Esophagus muscularis mucosa (tissue), 4 donors: Measurements from ENCODE around the gene XAB2. TPM values are rescaled to one million over a fixed set of nuclear protein-coding genes. Genes with fewer than 3 reads are reported as not detected.

Experiments used
- DNase-seq: peaks from one replicate; pipeline ENCODE4 v3.0.0-alpha.2; 2017; ENCODE audit errors: extremely low spot score
- H3K27ac ChIP-seq, 4 donors: fragments of 200-600 bp; sonication (generic); replicated peaks in 1 of 4; 1 replicate in 3 of 4; 2 replicates in 1 of 4; pipeline ENCODE4 v1.5.1; 2016 to 2019; ENCODE audit warnings: mild to moderate bottlenecking in 1 of 4
- H3K27me3 ChIP-seq, 4 donors: fragments of 200-600 bp; sonication (generic); one replicate each; pipeline versions ENCODE4 v1.5.1 to v1.6.0; 2016 to 2019
- H3K36me3 ChIP-seq, 4 donors: fragments of 200-600 bp; sonication (generic); one replicate each; pipeline ENCODE4 v1.5.1; 2016 to 2019
- H3K4me1 ChIP-seq, 4 donors: fragments of 200-600 bp; sonication (generic); one replicate each; pipeline ENCODE4 v1.5.1; 2016 to 2019
- H3K4me3 ChIP-seq, 4 donors: fragments of 200-600 bp; sonication (generic); 1 replicate in 2 of 4; 2 replicates in 2 of 4; pipeline ENCODE4 v1.5.1; 2016 to 2019; ENCODE audit warnings: mild to moderate bottlenecking in 4 of 4, moderate library complexity in 1 of 4
- H3K9me3 ChIP-seq, 4 donors: fragments of 200-600 bp; sonication (generic); 1 replicate in 3 of 4; 2 replicates in 1 of 4; pipeline ENCODE4 v1.5.1; 2016 to 2019
- CTCF ChIP-seq, 3 experiments: fragments of 200-600 bp in 2 of 3; fragments of 450-650 bp in 1 of 3; sonication (generic) in 2 of 3; IDR thresholded peaks; one replicate each; pipeline ENCODE4 v1.5.1; 2017 to 2019; ENCODE audit warnings: antibody characterized with exemption in 3 of 3, mild to moderate bottlenecking in 2 of 3, moderate library complexity in 1 of 3
- EP300 ChIP-seq: sonication (generic); formaldehyde crosslinking; IDR thresholded peaks from one replicate; pipeline ENCODE4 v1.6.1; 2017; ENCODE audit warnings: antibody characterized with exemption
- POLR2A ChIP-seq: fragments of 450-650 bp; IDR thresholded peaks from one replicate; pipeline ENCODE4 v1.6.1; 2017; ENCODE audit warnings: antibody characterized with exemption, moderate library complexity, mild to moderate bottlenecking, low read depth
- POLR2AphosphoS5 ChIP-seq, 2 donors: sonication (generic); formaldehyde crosslinking; IDR thresholded peaks; one replicate each; pipeline ENCODE4 v1.6.1; 2017; ENCODE audit warnings: antibody characterized with exemption in 2 of 2
- WGBS: methylation state at CpG from one replicate; pipeline ENCODE4 v1.1.5; 2018; 5-methylcytosine and 5-hydroxymethylcytosine counted together
- intact Hi-C: fragments of 100-400 bp; cut with DNase I; formaldehyde crosslinking; loops from one replicate; pipeline ENCODE4 v1.15.1; 2023
- total RNA-seq, 4 donors: library from RNA; depleted of rRNA; stranded (reverse); fragments of >200 nt; gene quantifications; one replicate each; pipeline versions ENCODE4 v1.1.0 to v1.2.1, GENCODE V29; 2016

XAB2 gene
- total RNA-seq, 4 donors from 2014 or later, result 32.0 to 56.2 (median 44.5) TPM

DNA sequence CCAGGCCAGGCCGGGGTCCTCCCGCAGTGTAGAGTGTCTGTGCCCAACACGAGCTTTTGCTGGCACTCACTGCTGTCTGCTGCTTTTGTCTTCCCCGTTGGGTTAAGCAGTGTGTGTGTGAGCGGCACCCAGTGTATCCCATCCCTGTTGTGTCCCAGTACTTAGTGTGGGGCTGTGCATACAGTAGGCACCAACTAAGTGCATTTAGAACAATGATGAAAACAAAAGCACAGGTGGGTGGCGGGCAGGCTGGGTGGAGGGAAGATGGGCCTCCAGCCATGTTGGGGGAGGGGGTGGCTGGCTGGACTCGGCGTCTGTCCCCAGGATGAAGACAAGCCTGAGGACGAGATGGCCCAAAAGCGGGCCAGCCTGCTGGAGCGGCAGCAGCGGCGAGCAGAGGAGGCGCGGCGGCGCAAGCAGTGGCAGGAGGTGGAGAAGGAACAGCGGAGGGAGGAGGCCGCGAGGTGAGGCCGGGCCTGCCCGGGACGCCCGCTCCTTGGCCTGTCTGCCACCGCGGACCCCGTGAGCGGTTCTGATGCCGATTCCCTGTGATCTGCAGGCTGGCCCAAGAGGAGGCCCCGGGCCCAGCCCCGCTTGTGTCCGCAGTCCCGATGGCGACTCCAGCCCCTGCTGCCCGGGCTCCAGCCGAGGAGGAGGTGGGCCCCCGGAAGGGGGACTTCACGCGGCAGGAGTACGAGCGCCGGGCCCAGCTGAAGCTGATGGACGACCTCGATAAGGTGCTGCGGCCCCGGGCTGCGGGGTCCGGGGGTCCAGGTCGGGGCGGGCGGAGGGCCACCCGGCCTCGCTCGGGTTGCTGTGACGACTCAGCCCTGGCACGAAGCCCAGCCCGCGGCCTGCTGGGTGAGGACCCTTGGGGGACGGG is 14.2 kb downstream of the XAB2 start:
- Histone ChIP-seq H3K27me3 (no peaks in the 10 kb centered on the region), H3K27ac (no peak overlapping the region), H3K4me1 (peaks cover 0 to 10% (median 3%) of the 10 kb centered on the region in 4 donors), H3K36me3 (peaks cover 12 to 32% (median 21%) of the 10 kb centered on the region in 4 donors), H3K4me3 (no peak overlapping the region), H3K9me3 (no peaks in the 10 kb centered on the region)
- TF ChIP-seq CTCF (IDR thresholded peaks at IDR 0.05), result no peak
- no peak for TF ChIP-seq EP300
- TF ChIP-seq POLR2A, result no peak
- no peak for TF ChIP-seq POLR2AphosphoS5 (IDR thresholded peaks at IDR 0.05)
- intact Hi-C loops, result no loop called here
- DNase-seq, result no peak
- WGBS, result 83% methylated on average over 44 of the region's 59 CpGs

GRCh38 chr19:7612282-7613274 is 16.8 kb downstream of the XAB2 start:
- no peak overlapping the region for H3K4me3 ChIP-seq
- TF ChIP-seq EP300 (no peak), POLR2A (no peak), POLR2AphosphoS5 (IDR thresholded peaks at IDR 0.05) (no peak), CTCF (IDR thresholded peaks at IDR 0.05) (no peak)
- WGBS, result 91% methylated on average over 53 of the region's 81 CpGs
- H3K27me3 ChIP-seq, result peaks cover 0 to 5% (median 0%) of the 10 kb centered on the region in 4 donors
- intact Hi-C loops, result no loop called here
- no peak overlapping the region for H3K27ac ChIP-seq
- no peaks in the 10 kb centered on the region for H3K4me1 ChIP-seq
- no peak for DNase-seq
- H3K9me3 ChIP-seq, result no peaks in the 10 kb centered on the region
- H3K36me3 ChIP-seq, result peaks cover 0 to 7% (median 2%) of the 10 kb centered on the region in 4 donors

GRCh38 chr19:7611541-7612279 is 17.6 kb downstream of the XAB2 start:
- intact Hi-C loops, result no loop called here
- Histone ChIP-seq H3K4me3 (no peak overlapping the region), H3K4me1 (no peaks in the 10 kb centered on the region), H3K27ac (no peak overlapping the region), H3K36me3 (no peaks in the 10 kb centered on the region), H3K27me3 (peaks cover 0 to 14% (median 0%) of the 10 kb centered on the region in 4 donors), H3K9me3 (no peaks in the 10 kb centered on the region)
- TF ChIP-seq POLR2A (no peak), CTCF (IDR thresholded peaks at IDR 0.05) (no peak), EP300 (no peak), POLR2AphosphoS5 (IDR thresholded peaks at IDR 0.05) (no peak)
- WGBS, result 89% methylated on average over 14 of the region's 41 CpGs
- no peak for DNase-seq

- Histone ChIP-seq H3K27me3 (peaks cover 0 to 24% (median 0%) of the 10 kb centered on the region in 4 donors), H3K4me1 (no peaks in the 10 kb centered on the region), H3K27ac (no peak overlapping the region), H3K4me3 (no peak overlapping the region), H3K36me3 (no peaks in the 10 kb centered on the region), H3K9me3 (no peaks in the 10 kb centered on the region)
- 85% methylated on average over 25 of the region's 31 CpGs for WGBS
- intact Hi-C loops, result no loop called here
- no peak for TF ChIP-seq CTCF (IDR thresholded peaks at IDR 0.05)
- no peak for TF ChIP-seq EP300
- TF ChIP-seq POLR2AphosphoS5 (IDR thresholded peaks at IDR 0.05), result no peak
- TF ChIP-seq POLR2A, result no peak
- DNase-seq, result no peak
Observed at GRCh38 chr19:7610491-7611240, 18.7 kb downstream of the XAB2 start.
